HUES48 (cell line): ENCODE results near the gene PLEKHG7.

ENCODE experiments used
- H3K27ac ChIP-seq: one replicate; pipeline ENCODE4 v1.7.0; 2013; ENCODE audit warnings: low read depth, low read length, inconsistent platforms
- H3K27me3 ChIP-seq: 2 replicates; pipeline ENCODE4 v1.6.1; 2013; ENCODE audit warnings: mild to moderate bottlenecking, low read length; ENCODE audit not compliant: control insufficient read depth, insufficient read depth
- H3K36me3 ChIP-seq: 2 replicates; pipeline ENCODE4 v1.6.1; 2013; ENCODE audit warnings: low read length; ENCODE audit not compliant: control insufficient read depth, insufficient read depth
- H3K4me1 ChIP-seq: 2 replicates; pipeline ENCODE4 v1.6.1; 2013; ENCODE audit warnings: mild to moderate bottlenecking, low read length; ENCODE audit not compliant: control insufficient read depth, insufficient read depth
- H3K4me3 ChIP-seq: 2 replicates; pipeline ENCODE4 v1.5.1; 2013; ENCODE audit warnings: mild to moderate bottlenecking, low read depth, low read length
- H3K9ac ChIP-seq: 2 replicates; pipeline ENCODE4 v1.6.1; 2013; ENCODE audit warnings: mild to moderate bottlenecking, low read depth, low read length, moderate library complexity
- H3K9me3 ChIP-seq: 2 replicates; pipeline ENCODE4 v1.6.1; 2013; ENCODE audit warnings: low read length; ENCODE audit not compliant: control insufficient read depth, insufficient read depth

The PLEKHG7 gene

DNA sequence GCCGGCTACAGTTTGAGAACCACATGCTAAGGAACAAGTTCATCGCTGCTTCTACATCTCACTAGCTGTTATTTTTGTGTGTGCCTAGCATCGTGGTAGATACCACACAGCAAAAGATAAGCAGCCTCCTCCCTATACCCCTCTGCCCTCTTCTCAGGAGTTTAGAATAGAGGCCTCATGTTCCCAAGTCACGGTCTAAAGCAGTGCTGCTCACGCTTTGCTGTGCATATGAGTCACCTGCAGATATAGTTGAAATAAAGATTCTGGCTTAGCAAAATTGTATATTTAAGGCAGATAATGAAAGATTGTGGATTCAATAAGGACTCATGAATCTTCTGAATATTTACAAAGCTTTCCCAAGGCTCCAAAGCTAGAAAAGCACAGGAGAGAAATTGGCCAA, 28.0 kb downstream of the PLEKHG7 start:
- no peak overlapping the region for H3K4me3 ChIP-seq
- H3K36me3 ChIP-seq: no peaks in the 10 kb centered on the region
- no peaks in the 10 kb centered on the region for H3K9me3 ChIP-seq
- H3K4me1 ChIP-seq: peaks cover 3% of the 10 kb centered on the region; the same call in 1 of the 2 replicates
- H3K9ac ChIP-seq: no peak overlapping the region
- no peaks in the 10 kb centered on the region for H3K27me3 ChIP-seq
- H3K27ac ChIP-seq: no peak overlapping the region

DNA sequence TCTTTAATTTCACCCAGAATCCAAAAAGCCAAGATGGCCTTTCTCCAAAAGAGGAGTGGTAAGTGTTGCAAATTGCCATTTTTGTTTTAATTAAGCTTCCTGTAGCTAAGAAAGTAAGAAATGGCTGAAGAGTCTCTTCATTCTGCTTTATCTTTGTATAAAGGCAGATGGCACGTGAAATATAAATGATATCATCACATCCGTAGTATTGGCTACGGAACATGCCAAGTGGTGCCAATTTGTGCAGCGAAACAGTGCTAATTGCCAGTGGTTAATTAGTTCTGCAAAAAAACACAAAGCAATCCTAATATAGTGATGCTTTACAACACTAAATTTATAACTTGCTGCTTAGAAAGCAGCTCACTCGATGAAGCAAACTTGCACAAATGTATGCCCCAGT, 29.4 kb downstream of the PLEKHG7 start:
- Histone ChIP-seq H3K9ac (no peak overlapping the region), H3K27ac (no peak overlapping the region), H3K9me3 (no peaks in the 10 kb centered on the region), H3K36me3 (no peaks in the 10 kb centered on the region), H3K27me3 (no peaks in the 10 kb centered on the region), H3K4me1 (peaks cover 3% of the 10 kb centered on the region; the same call in 1 of the 2 replicates), H3K4me3 (no peak overlapping the region)

DNA sequence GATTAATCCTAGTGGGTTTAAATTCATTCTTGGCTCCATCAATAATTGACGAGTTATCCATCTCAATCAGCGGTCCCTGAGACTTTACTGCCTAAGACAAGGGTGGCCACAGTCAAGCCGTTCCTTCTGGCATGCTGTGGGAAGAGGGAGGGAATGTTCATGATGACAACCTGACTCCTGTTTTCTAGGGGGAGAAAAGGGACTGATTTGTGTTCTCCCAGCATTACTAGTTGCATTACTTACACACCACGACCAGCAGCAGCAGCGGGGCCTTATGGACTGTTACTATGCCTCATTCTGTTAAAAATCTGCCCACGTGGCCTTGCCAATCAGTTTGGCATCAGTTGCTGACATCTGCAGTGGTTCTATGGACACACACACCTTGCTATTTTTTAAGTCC, 29.9 kb downstream of the PLEKHG7 start:
- H3K9ac ChIP-seq: no peak overlapping the region
- no peak overlapping the region for H3K27ac ChIP-seq
- H3K36me3 ChIP-seq: no peaks in the 10 kb centered on the region
- no peak overlapping the region for H3K4me3 ChIP-seq
- H3K9me3 ChIP-seq: no peaks in the 10 kb centered on the region
- no peaks in the 10 kb centered on the region for H3K27me3 ChIP-seq
- peaks cover 3% of the 10 kb centered on the region; the same call in 1 of the 2 replicates for H3K4me1 ChIP-seq

DNA sequence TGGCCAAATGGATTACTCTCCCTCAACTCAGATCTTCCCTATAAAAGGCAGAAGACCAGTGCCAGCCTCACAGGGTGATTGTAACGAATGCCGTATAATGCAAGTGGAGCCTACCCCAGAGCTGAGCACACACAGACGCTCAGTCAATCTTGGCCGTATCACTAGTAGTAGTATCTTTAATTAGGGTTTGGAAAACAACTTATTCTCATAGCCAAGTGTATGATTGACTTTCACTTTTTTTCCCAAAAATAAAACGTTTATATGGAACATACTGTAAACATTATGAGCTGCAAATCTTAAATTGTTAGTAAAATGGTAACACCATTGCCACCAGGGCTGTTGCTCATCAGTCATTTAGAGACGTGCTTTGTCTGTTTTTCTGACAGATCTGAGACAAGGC, 30.4 kb downstream of the PLEKHG7 start:
- no peaks in the 10 kb centered on the region for H3K36me3 ChIP-seq
- H3K9me3 ChIP-seq: no peaks in the 10 kb centered on the region
- H3K4me1 ChIP-seq: peaks cover 3% of the 10 kb centered on the region; the same call in 1 of the 2 replicates
- H3K27me3 ChIP-seq: no peaks in the 10 kb centered on the region
- no peak overlapping the region for H3K9ac ChIP-seq
- no peak overlapping the region for H3K27ac ChIP-seq
- H3K4me3 ChIP-seq: no peak overlapping the region

DNA sequence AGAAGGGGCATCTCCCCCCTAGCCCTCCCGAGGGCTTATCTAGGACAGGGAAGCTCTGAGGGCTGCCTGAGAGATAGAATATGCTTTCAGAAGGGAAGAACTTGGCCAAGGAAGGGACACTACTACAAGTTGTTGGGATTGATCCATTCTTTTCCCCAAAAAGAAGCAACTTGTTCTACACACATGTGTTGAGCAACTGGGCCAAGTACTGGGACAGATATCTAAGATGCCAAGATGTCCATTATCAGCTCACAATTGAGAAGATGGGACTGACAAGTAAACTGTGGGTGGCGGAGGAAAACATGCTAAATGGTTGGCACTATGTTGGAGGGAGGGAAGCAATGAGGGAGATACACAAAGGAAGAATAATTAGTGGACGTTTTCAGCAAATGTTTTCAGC, 30.9 kb downstream of the PLEKHG7 start:
- Histone ChIP-seq H3K4me1 (peaks cover 3% of the 10 kb centered on the region; the same call in 1 of the 2 replicates), H3K9me3 (no peaks in the 10 kb centered on the region), H3K9ac (no peak overlapping the region), H3K4me3 (no peak overlapping the region), H3K36me3 (no peaks in the 10 kb centered on the region), H3K27ac (no peak overlapping the region), H3K27me3 (no peaks in the 10 kb centered on the region)

DNA sequence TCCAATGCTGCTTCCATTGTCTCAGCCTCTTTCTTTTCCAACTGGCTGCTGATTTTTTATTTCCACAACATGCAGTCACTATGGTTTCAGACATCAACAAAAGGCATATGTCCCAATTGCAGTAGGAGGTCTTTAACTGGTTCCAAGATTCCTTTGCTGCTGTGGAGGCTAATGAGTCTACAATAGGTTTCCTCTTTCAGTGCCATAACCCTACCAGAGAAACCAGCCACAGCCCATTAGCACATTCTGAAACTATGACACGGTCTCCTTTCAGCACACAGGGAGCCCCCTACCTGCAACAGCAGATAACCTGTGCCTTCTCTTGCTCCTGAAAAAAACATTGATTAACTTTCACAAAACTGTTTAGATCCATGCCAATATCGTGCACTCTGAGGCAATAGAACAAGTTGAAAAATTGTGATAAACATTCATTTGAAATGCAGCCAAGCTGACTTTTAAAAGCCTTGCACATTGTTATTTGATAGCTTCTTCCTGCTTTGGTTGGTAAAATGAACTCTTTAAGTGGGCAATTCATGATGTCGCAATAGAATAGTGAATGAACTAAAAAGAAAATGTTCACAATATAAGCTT, 32.4 kb downstream of the PLEKHG7 start:
- H3K9me3 ChIP-seq: no peaks in the 10 kb centered on the region
- H3K36me3 ChIP-seq: no peaks in the 10 kb centered on the region
- H3K4me1 ChIP-seq: peaks cover 3% of the 10 kb centered on the region; the same call in 1 of the 2 replicates
- H3K27me3 ChIP-seq: no peaks in the 10 kb centered on the region
- H3K27ac ChIP-seq: no peak overlapping the region
- no peak overlapping the region for H3K9ac ChIP-seq
- H3K4me3 ChIP-seq: no peak overlapping the region

DNA sequence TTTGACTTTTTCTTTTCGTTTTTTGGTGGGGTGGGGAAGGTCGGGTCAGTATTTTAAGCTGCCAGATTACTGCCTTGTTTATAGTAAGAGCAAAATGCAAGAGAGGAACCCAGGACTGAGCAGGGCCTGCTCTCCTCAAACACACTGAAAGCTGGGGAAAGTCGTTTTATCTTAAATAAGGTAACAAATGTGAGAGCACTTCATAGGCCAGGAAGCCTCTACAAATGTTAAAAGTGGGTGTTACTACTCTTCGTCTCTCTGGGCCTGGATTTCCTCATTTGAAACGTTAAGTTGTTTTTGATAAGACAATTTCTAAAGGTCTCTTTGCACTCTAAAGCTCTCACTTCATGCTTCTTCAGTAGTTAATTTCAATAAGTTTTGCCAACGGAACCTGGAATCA, 33.8 kb downstream of the PLEKHG7 start:
- Histone ChIP-seq H3K9me3 (no peaks in the 10 kb centered on the region), H3K4me1 (peaks cover 3% of the 10 kb centered on the region; the same call in 1 of the 2 replicates), H3K27me3 (no peaks in the 10 kb centered on the region), H3K27ac (no peak overlapping the region), H3K36me3 (no peaks in the 10 kb centered on the region), H3K4me3 (no peak overlapping the region), H3K9ac (no peak overlapping the region)

DNA sequence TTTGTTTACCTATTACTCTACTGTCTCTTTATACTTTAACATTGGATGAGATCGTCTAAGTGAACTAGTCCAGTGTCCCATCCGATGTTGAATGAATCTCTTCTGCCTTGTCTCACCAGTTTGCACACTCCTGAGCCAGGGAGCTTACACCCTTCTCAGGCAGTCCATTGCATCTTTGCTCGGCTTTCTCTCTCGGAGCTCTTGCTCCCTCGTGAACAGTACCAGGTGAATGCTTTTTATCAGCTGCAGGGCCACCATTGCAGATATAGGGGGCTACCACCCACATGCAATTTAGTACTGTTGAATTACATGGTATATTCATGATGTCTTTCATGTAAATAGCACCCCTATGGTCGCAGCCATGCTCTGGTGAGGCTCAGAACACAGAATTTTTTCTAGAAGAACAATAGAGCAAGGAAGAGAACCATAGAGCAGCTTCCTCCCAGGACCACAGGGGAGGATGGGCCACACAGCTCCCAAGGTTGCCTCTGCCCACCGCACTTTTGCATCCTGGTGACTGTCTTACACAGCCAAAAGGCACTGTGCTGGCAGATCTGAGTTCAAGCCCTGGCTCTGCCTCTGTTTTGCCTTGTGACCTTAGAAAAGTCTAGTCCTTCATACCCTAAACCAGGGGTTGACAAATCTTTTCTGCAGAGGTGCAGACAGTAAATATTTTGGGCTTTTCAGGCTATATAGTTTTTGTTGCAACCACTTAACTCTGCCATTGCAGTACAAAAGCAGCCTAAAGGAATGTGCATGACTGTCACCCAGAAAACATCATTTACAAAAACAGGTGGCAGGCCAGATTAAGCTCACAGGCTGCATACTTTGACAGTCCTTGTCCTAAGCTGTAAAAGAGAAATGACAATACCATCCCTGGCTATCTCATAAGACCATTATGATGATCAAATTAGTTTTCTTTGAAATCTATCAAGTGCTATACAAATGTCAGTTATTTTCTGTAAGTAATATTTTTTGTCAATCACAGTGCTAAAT, 35.4 kb downstream of the PLEKHG7 start:
- Histone ChIP-seq H3K36me3 (no peaks in the 10 kb centered on the region), H3K27ac (no peak overlapping the region), H3K9me3 (no peaks in the 10 kb centered on the region)

DNA sequence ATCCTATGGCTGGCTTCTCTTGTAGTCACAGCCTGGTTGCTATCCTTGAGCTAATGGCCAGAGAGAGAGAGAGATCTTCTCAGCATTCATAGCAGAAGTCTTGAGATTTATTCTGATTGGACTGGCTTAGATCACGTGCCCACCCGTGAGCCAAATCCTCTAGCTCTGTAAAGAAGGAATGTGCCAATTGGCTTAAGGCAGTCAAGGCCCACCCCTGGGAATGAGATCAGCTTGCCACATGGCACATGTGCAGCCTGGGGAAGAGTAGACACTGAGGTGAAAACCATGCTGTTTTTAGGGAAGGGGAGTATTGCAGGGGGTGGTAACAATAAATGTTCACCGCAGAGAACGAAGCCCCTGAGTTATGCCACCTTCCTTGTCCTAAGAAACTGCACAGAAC, 36.3 kb downstream of the PLEKHG7 start:
- no peak overlapping the region for H3K27ac ChIP-seq
- no peaks in the 10 kb centered on the region for H3K36me3 ChIP-seq
- H3K4me3 ChIP-seq: no peak overlapping the region
- H3K27me3 ChIP-seq: no peaks in the 10 kb centered on the region
- no peak overlapping the region for H3K9ac ChIP-seq
- H3K4me1 ChIP-seq: peaks cover 3% of the 10 kb centered on the region; the same call in 1 of the 2 replicates
- no peaks in the 10 kb centered on the region for H3K9me3 ChIP-seq

More for the DNA sequence above, 35.4 kb downstream of the PLEKHG7 start:
- Histone ChIP-seq H3K27me3 (no peaks in the 10 kb centered on the region), H3K9ac (no peak overlapping the region), H3K4me3 (no peak overlapping the region), H3K4me1 (peaks cover 3% of the 10 kb centered on the region; the same call in 1 of the 2 replicates)

DNA sequence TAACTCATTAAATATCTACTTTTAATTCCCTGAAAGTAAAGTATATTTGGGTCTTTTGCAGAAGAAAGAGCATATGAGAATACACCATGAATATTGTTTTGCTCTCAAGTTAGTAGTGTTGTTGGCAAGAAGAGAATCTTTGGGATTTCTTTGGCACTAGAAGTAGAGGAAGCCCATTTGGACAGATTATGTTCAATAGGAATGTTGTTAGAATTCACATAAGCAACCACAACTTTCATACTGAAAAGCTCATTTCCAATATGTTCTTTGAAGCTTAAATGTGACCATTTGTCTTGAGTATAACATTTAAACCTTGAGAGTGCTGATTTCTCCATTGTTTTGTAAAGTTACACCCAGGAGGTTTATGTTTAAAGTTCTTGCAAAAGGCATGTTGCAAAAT, 37.6 kb downstream of the PLEKHG7 start:
- Histone ChIP-seq H3K9me3 (no peaks in the 10 kb centered on the region), H3K9ac (no peak overlapping the region), H3K36me3 (no peaks in the 10 kb centered on the region), H3K27ac (no peak overlapping the region), H3K4me1 (peaks cover under 1% of the 10 kb centered on the region; the same call in 1 of the 2 replicates), H3K27me3 (no peaks in the 10 kb centered on the region), H3K4me3 (no peak overlapping the region)

DNA sequence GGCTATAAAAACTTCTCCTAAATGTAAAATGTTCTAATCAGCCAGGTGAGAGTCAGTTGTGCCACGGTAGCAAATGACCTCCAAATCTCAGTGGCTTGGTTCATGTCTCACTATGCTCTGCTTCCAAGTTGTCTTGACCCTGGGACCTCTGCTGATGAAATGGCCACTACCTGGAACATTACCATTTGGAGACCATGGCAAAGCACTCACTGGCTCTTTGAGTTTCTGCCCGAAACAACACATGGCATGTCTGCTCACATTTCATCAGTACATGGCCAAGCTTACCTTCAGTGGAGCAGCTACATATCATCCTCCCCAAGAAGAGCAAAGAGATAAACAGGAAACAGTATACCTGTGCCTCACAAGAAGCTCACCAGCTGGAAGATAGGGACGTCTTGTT, 40.2 kb downstream of the PLEKHG7 start:
- Histone ChIP-seq H3K4me1 (no peaks in the 10 kb centered on the region), H3K9me3 (no peaks in the 10 kb centered on the region), H3K36me3 (no peaks in the 10 kb centered on the region), H3K27me3 (no peaks in the 10 kb centered on the region), H3K27ac (no peak overlapping the region), H3K9ac (no peak overlapping the region), H3K4me3 (no peak overlapping the region)
